HepG2 (cell line): Measurements from ENCODE around the gene BICDL2. TPM values are rescaled to one million over a fixed set of nuclear protein-coding genes. Genes with fewer than 3 reads are reported as not detected.

ENCODE experiments used
- ARNT ChIP-seq: fragments of 450-650 bp; IDR thresholded peaks from 2 replicates; pipeline ENCODE4 v1.6.1; 2017
- ETV6 ChIP-seq: sonication (generic); formaldehyde crosslinking; conservative IDR thresholded peaks from 2 replicates; pipeline ENCODE4 v1.4.0; 2020; ENCODE audit warnings: missing genetic modification reagents
- FIP1L1 ChIP-seq: fragments of 200-400 bp; formaldehyde crosslinking; IDR thresholded peaks from 2 replicates; pipeline ENCODE4 v1.6.1; 2018; ENCODE audit warnings: low read depth, mild to moderate bottlenecking, low read length, moderate library complexity, borderline replicate concordance; ENCODE audit not compliant: insufficient read depth
- HCFC1 ChIP-seq: fragments of 150-350 bp; IDR thresholded peaks from 2 replicates; pipeline ENCODE4 v1.6.1; 2014; ENCODE audit warnings: low read depth, low read length
- HNF4G ChIP-seq, 2 experiments: sonication (generic) in 1 of 2; formaldehyde crosslinking in 1 of 2; IDR thresholded peaks; 2 replicates each; pipeline versions ENCODE4 v1.4.0 to v1.6.1; 2011 to 2020; ENCODE audit warnings: borderline replicate concordance in 2 of 2, low read depth in 2 of 2, mild to moderate bottlenecking in 2 of 2, low read length in 1 of 2, missing genetic modification reagents in 1 of 2, moderate library complexity in 1 of 2
- JUNB ChIP-seq: sonication (generic); formaldehyde crosslinking; IDR thresholded peaks from 2 replicates; pipeline ENCODE4 v1.8.0; 2022; ENCODE audit warnings: missing genetic modification reagents, mild to moderate bottlenecking, borderline replicate concordance
- KAT2B ChIP-seq: fragments of 150-350 bp; IDR thresholded peaks from 2 replicates; pipeline ENCODE4 v1.6.1; 2014; ENCODE audit warnings: low read depth, low read length, borderline replicate concordance
- MED1 ChIP-seq: sonication (generic); formaldehyde crosslinking; IDR thresholded peaks from 2 replicates; pipeline ENCODE4 v1.4.0; 2020; ENCODE audit warnings: missing genetic modification reagents
- NBN ChIP-seq: fragments of 450-650 bp; conservative IDR thresholded peaks from 2 replicates; pipeline ENCODE4 v1.6.1; 2017
- PPARG ChIP-seq: conservative IDR thresholded peaks from 2 replicates; pipeline ENCODE4 v1.6.1; 2016; ENCODE audit warnings: missing biosample characterization, missing genetic modification reagents
- SMARCC2 ChIP-seq: fragments of 450-650 bp; IDR thresholded peaks from 2 replicates; pipeline ENCODE4 v1.6.1; 2017; ENCODE audit warnings: antibody characterized with exemption, mild to moderate bottlenecking
- SOX13 ChIP-seq, 3 experiments: fragments of 450-650 bp in 1 of 3; sonication (generic) in 1 of 3; formaldehyde crosslinking in 1 of 3; IDR thresholded peaks in 2 of 3; conservative IDR thresholded peaks in 1 of 3; 2 replicates each; pipeline versions ENCODE4 v1.5.0 to v1.6.1; 2016 to 2020; ENCODE audit warnings: antibody characterized with exemption in 1 of 3, mild to moderate bottlenecking in 1 of 3, missing compliant biosample characterization in 1 of 3, missing genetic modification reagents in 1 of 3, moderate library complexity in 1 of 3
- SP5 ChIP-seq: IDR thresholded peaks from 2 replicates; pipeline ENCODE4 v1.6.1; 2016; ENCODE audit warnings: low read depth, borderline replicate concordance
- TBX2 ChIP-seq: sonication (generic); formaldehyde crosslinking; IDR thresholded peaks from 2 replicates; pipeline ENCODE4 v1.5.0; 2020; ENCODE audit warnings: missing genetic modification reagents, mild to moderate bottlenecking, borderline replicate concordance
- TIGD3 ChIP-seq: sonication (generic); formaldehyde crosslinking; IDR thresholded peaks from 2 replicates; pipeline ENCODE4 v1.5.1; 2020; ENCODE audit warnings: mild to moderate bottlenecking, missing genetic modification reagents, borderline replicate concordance
- ZBTB38 ChIP-seq: sonication (generic); formaldehyde crosslinking; IDR thresholded peaks from 2 replicates; pipeline ENCODE4 v1.5.1; 2020; ENCODE audit warnings: mild to moderate bottlenecking, missing genetic modification reagents
- ZMYM4 ChIP-seq: sonication (generic); formaldehyde crosslinking; IDR thresholded peaks from 2 replicates; pipeline ENCODE4 v1.8.1; 2023; ENCODE audit warnings: mild to moderate bottlenecking, missing genetic modification reagents
- ZNF136 ChIP-seq: sonication (generic); formaldehyde crosslinking; IDR thresholded peaks from 2 replicates; pipeline ENCODE4 v1.8.1; 2022; ENCODE audit warnings: low read depth, mild to moderate bottlenecking, moderate library complexity, missing genetic modification reagents
- ZNF329 ChIP-seq: sonication (generic); formaldehyde crosslinking; IDR thresholded peaks from 2 replicates; pipeline ENCODE4 v1.9.0; 2021; ENCODE audit warnings: low read depth, mild to moderate bottlenecking, missing genetic modification reagents
- ZNF501 ChIP-seq: sonication (generic); formaldehyde crosslinking; IDR thresholded peaks from 2 replicates; pipeline ENCODE4 v1.5.1; 2020; ENCODE audit warnings: mild to moderate bottlenecking, moderate library complexity, missing genetic modification reagents
- ZNF629 ChIP-seq: sonication (generic); formaldehyde crosslinking; conservative IDR thresholded peaks from 2 replicates; pipeline ENCODE4 v1.5.0; 2020; ENCODE audit warnings: missing genetic modification reagents
- ZNF788 ChIP-seq: sonication (generic); formaldehyde crosslinking; IDR thresholded peaks from 2 replicates; pipeline ENCODE4 v1.5.0; 2020; ENCODE audit warnings: mild to moderate bottlenecking, missing genetic modification reagents, borderline replicate concordance
- polyA plus RNA-seq, 8 experiments: library from polyadenylated mRNA; depleted of rRNA in 3 of 8; stranded (reverse) in 7 of 8; unstranded in 1 of 8; fragments of >200 nt; fragmentation: Illumina TruSeq in 4 of 8; extraction: Trizol in 4 of 8; gene quantifications; 2 replicates each; pipeline versions ENCODE4 v1.2.1 to v1.2.3, GENCODE V29; 2011 to 2016; ENCODE audit warnings: low read depth in 4 of 8, missing spikeins in 1 of 8, mixed read lengths in 1 of 8; ENCODE audit not compliant: insufficient read depth in 1 of 8
- total RNA-seq, 5 experiments: library from RNA; depleted of rRNA; stranded (reverse); fragments of >200 nt; fragmentation: Illumina TruSeq; extraction: Trizol; gene quantifications; 2 replicates each; pipeline ENCODE4 v1.2.3, GENCODE V29; 2016; ENCODE audit warnings: low read depth in 1 of 5
- TF ChIP-seq, protein P1 (sequence below): IDR thresholded peaks from 2 replicates; pipeline ENCODE4 v1.4.0; 2020; ENCODE audit warnings: mild to moderate bottlenecking, missing genetic modification reagents
- TF ChIP-seq, protein P2 (sequence below): fragments of 450-650 bp; IDR thresholded peaks from 2 replicates; pipeline ENCODE4 v1.6.1; 2016

BICDL2 gene
- total and polyA plus RNA-seq, 2 of the 13 experiments (the other 11 are each of a cell fraction or from before 2014, with no cell fraction given): 0.12 TPM; not detected in 1

GRCh38 chr16:3085868-3086595 lies 49.3 kb upstream of the BICDL2 start (continued):
- TF ChIP-seq PPARG (CRISPR knock-in tag) (0 out of 2 replicates have a peak, but pooled peaks have one; percentile 11), HNF4G (IDR thresholded peaks at IDR 0.05; ENCODE audit: borderline replicate concordance, low read depth, low read length) (0 out of 2 replicates have a peak, but pooled peaks have one; percentile 76), HNF4G (CRISPR knock-in tag; IDR thresholded peaks at IDR 0.05; ENCODE audit: borderline replicate concordance, low read depth) (no peak), ZNF501 (CRISPR knock-in tag) (no peak), ZNF136 (no peak), ETV6 (CRISPR knock-in tag) (no peak), SMARCC2 (no peak), NBN (no peak), TIGD3 (CRISPR knock-in tag) (no peak), KAT2B (no peak), TBX2 (CRISPR knock-in tag) (peak; percentile 6; the same call in 1 of the 2 replicates), ZMYM4 (CRISPR knock-in tag) (no peak), ZNF788 (no peak), FIP1L1 (no peak), HCFC1 (no peak), ZNF629 (peak; percentile 87), ARNT (no peak), MED1 (CRISPR knock-in tag) (peak; percentile 69; the same call in 1 of the 2 replicates), ZBTB38 (no peak), ZNF329 (CRISPR knock-in tag) (no peak), JUNB (CRISPR knock-in tag) (no peak), SP5 (no peak), SOX13 (IDR thresholded peaks at IDR 0.05) (no peak), SOX13 (CRISPR knock-in tag; conservative IDR thresholded peaks at IDR 0.05 in 1 of 2, IDR thresholded peaks at IDR 0.05 in 1 of 2) (no peak)
- TF ChIP-seq, protein P1, sequence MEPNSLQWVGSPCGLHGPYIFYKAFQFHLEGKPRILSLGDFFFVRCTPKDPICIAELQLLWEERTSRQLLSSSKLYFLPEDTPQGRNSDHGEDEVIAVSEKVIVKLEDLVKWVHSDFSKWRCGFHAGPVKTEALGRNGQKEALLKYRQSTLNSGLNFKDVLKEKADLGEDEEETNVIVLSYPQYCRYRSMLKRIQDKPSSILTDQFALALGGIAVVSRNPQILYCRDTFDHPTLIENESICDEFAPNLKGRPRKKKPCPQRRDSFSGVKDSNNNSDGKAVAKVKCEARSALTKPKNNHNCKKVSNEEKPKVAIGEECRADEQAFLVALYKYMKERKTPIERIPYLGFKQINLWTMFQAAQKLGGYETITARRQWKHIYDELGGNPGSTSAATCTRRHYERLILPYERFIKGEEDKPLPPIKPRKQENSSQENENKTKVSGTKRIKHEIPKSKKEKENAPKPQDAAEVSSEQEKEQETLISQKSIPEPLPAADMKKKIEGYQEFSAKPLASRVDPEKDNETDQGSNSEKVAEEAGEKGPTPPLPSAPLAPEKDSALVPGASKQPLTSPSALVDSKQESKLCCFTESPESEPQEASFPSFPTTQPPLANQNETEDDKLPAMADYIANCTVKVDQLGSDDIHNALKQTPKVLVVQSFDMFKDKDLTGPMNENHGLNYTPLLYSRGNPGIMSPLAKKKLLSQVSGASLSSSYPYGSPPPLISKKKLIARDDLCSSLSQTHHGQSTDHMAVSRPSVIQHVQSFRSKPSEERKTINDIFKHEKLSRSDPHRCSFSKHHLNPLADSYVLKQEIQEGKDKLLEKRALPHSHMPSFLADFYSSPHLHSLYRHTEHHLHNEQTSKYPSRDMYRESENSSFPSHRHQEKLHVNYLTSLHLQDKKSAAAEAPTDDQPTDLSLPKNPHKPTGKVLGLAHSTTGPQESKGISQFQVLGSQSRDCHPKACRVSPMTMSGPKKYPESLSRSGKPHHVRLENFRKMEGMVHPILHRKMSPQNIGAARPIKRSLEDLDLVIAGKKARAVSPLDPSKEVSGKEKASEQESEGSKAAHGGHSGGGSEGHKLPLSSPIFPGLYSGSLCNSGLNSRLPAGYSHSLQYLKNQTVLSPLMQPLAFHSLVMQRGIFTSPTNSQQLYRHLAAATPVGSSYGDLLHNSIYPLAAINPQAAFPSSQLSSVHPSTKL (CRISPR knock-in tag): no peak
- TF ChIP-seq, protein P2, sequence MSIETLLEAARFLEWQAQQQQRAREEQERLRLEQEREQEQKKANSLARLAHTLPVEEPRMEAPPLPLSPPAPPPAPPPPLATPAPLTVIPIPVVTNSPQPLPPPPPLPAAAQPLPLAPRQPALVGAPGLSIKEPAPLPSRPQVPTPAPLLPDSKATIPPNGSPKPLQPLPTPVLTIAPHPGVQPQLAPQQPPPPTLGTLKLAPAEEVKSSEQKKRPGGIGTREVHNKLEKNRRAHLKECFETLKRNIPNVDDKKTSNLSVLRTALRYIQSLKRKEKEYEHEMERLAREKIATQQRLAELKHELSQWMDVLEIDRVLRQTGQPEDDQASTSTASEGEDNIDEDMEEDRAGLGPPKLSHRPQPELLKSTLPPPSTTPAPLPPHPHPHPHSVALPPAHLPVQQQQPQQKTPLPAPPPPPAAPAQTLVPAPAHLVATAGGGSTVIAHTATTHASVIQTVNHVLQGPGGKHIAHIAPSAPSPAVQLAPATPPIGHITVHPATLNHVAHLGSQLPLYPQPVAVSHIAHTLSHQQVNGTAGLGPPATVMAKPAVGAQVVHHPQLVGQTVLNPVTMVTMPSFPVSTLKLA: peak; percentile 71
